Natural killer cell (primary cell): Measurements from ENCODE around the gene SLC7A6. TPM values are rescaled to one million over a fixed set of nuclear protein-coding genes. Genes with fewer than 3 reads are reported as not detected.

Experiments
- ATAC-seq, 3 donors: fragments of 150-1000 bp in 2 of 3; fragments of 200-7000 bp in 1 of 3; cut with Tn5 transposase; 1 replicate in 1 of 3; 2 replicates in 2 of 3; pipeline ENCODE4 v1.10.0; 2021; ENCODE audit warnings: mild to moderate bottlenecking in 2 of 3, moderate library complexity in 2 of 3
- DNase-seq, 2 donors: peaks; one replicate each; pipeline versions ENCODE4 v3.0.0 to v3.0.0-alpha.2; 2013 to 2021; ENCODE audit warnings: mixed read lengths in 1 of 2
- H3K27ac ChIP-seq: one replicate; pipeline ENCODE4 v1.5.1; 2013; ENCODE audit warnings: mild to moderate bottlenecking, low read length
- H3K27me3 ChIP-seq: one replicate; pipeline ENCODE4 v1.6.1; 2013; ENCODE audit warnings: low read length; ENCODE audit not compliant: control insufficient read depth, insufficient read depth
- H3K36me3 ChIP-seq: one replicate; pipeline ENCODE4 v1.6.1; 2013; ENCODE audit warnings: low read length; ENCODE audit not compliant: control insufficient read depth, insufficient read depth
- H3K4me1 ChIP-seq: one replicate; pipeline ENCODE4 v1.6.1; 2013; ENCODE audit warnings: low read length; ENCODE audit not compliant: control insufficient read depth, insufficient read depth
- H3K4me3 ChIP-seq: one replicate; pipeline ENCODE4 v1.5.1; 2013; ENCODE audit warnings: low read length
- H3K9me3 ChIP-seq: one replicate; pipeline ENCODE4 v1.6.1; 2013; ENCODE audit warnings: low read length; ENCODE audit not compliant: control insufficient read depth, insufficient read depth
- H3K27ac Mint-ChIP-seq, 2 donors: one replicate each; pipeline ENCODE4 v1.8.0; 2022; ENCODE audit warnings: mild to moderate bottlenecking in 2 of 2, mixed read lengths in 2 of 2, moderate library complexity in 1 of 2
- H3K27me3 Mint-ChIP-seq, 2 donors: one replicate each; pipeline ENCODE4 v1.8.0; 2022; ENCODE audit warnings: low read depth in 2 of 2, mixed read lengths in 2 of 2
- H3K36me3 Mint-ChIP-seq: one replicate; pipeline ENCODE4 v1.8.0; 2022; ENCODE audit warnings: mixed read lengths
- H3K4me1 Mint-ChIP-seq, 2 donors: one replicate each; pipeline ENCODE4 v1.8.0; 2022; ENCODE audit warnings: mixed read lengths in 2 of 2
- H3K4me3 Mint-ChIP-seq: one replicate; pipeline ENCODE4 v1.8.0; 2022; ENCODE audit warnings: mild to moderate bottlenecking, moderate library complexity, mixed read lengths
- H3K9me3 Mint-ChIP-seq, 2 donors: one replicate each; pipeline ENCODE4 v1.8.0; 2022; ENCODE audit warnings: mixed read lengths in 2 of 2
- CTCF ChIP-seq: fragments of 200-600 bp; IDR thresholded peaks from one replicate; pipeline ENCODE4 v1.8.0; 2022; ENCODE audit warnings: antibody characterized with exemption
- WGBS: methylation state at CpG from one replicate; pipeline ENCODE4 v1.1.7; 2013; ENCODE audit warnings: missing lambda C conversion rate; ENCODE audit not compliant: insufficient coverage; 5-methylcytosine and 5-hydroxymethylcytosine counted together
- intact Hi-C: fragments of 100-400 bp; cut with micrococcal nuclease; formaldehyde crosslinking; loops from one replicate; pipeline ENCODE4 v1.14.2; 2022
- total RNA-seq, 4 donors: library from RNA; stranded (reverse); fragments of 120-200 nt in 1 of 4; gene quantifications; one replicate each; pipeline versions ENCODE4 v1.2.3 to v1.2.4, GENCODE V29; 2013 to 2022

Gene SLC7A6
- total RNA-seq, 3 donors from 2014 or later (not counting 1 experiment from before 2014, with no cell fraction given), result 46.6 to 84.9 (median 69.6) TPM

- Mint-ChIP-seq H3K27me3 (no peaks in the 10 kb centered on the region), H3K36me3 (no peaks in the 10 kb centered on the region), H3K4me3 (peak overlapping the region; percentile 96), H3K27ac (peak overlapping the region; percentile 93 to 96), H3K9me3 (no peaks in the 10 kb centered on the region), H3K4me1 (peaks cover 30 to 39% of the 10 kb centered on the region in 2 donors)
- intact Hi-C loops, result loop anchor here (1.0 to 10.0 kb wide), 3 partner anchors 25 to 745 kb away; partner anchors contain the start of genes CTCF and NFATC3
- Histone ChIP-seq H3K4me1 (peaks cover 29% of the 10 kb centered on the region), H3K9me3 (no peaks in the 10 kb centered on the region), H3K27me3 (no peaks in the 10 kb centered on the region), H3K4me3 (peak overlapping the region; percentile 61), H3K27ac (peak overlapping the region; percentile 69), H3K36me3 (peaks cover 38% of the 10 kb centered on the region)
- DNase-seq (peak in 1 of 2 donors; percentile 52), ATAC-seq (no peak)
- TF ChIP-seq CTCF, result no peak
- WGBS, result 34% methylated on average over 6 of the region's 6 CpGs
Observed at GRCh38 chr16:68309799-68310198, 45.5 kb downstream of the SLC7A6 start.

- H3K4me3 ChIP-seq, result peak overlapping the region; percentile 61
- no peak for TF ChIP-seq CTCF
- no peaks in the 10 kb centered on the region for H3K9me3 ChIP-seq
- peaks cover 29% of the 10 kb centered on the region for H3K4me1 ChIP-seq
- under 1% methylated on average over 29 of the region's 29 CpGs for WGBS
- ATAC-seq (no peak), DNase-seq (peak in 1 of 2 donors; percentile 19)
- peak overlapping the region; percentile 96 for H3K4me3 Mint-ChIP-seq
- no peaks in the 10 kb centered on the region for H3K36me3 Mint-ChIP-seq
- intact Hi-C loops, result loop anchor here (1.0 to 10.0 kb wide), 3 partner anchors 26 to 746 kb away; partner anchors contain the start of genes CTCF and NFATC3
- H3K27me3 Mint-ChIP-seq, result no peaks in the 10 kb centered on the region
- H3K27ac ChIP-seq, result peak overlapping the region; percentile 69
- H3K27me3 ChIP-seq, result no peaks in the 10 kb centered on the region
- no peaks in the 10 kb centered on the region for H3K9me3 Mint-ChIP-seq
- H3K4me1 Mint-ChIP-seq, result peaks cover 30 to 39% of the 10 kb centered on the region in 2 donors
- peak overlapping the region; percentile 93 to 96 for H3K27ac Mint-ChIP-seq
- peaks cover 36% of the 10 kb centered on the region for H3K36me3 ChIP-seq
Observed at GRCh38 chr16:68310437-68310773, 46.1 kb downstream of the SLC7A6 start.

- Histone ChIP-seq H3K27me3 (no peaks in the 10 kb centered on the region), H3K4me1 (peaks cover 29% of the 10 kb centered on the region), H3K4me3 (peak within 1 kb of the TSS; percentile 61), H3K9me3 (no peaks in the 10 kb centered on the region), H3K36me3 (peaks cover 37% of the 10 kb centered on the region), H3K27ac (peak within 1 kb of the TSS; percentile 69)
- no peak for TF ChIP-seq CTCF
- ATAC-seq (peak; percentile 96 to 100 (median 96)), DNase-seq (peak; percentile 88 to 96)
- peaks cover 30 to 39% of the 10 kb centered on the region in 2 donors for H3K4me1 Mint-ChIP-seq
- intact Hi-C loops, result loop anchor here (1.0 to 10.0 kb wide), 4 partner anchors 27 to 746 kb away; partner anchors contain the start of genes CTCF, NFATC3 and SLC7A6
- WGBS, result under 1% methylated on average over 62 of the region's 62 CpGs
- no peaks in the 10 kb centered on the region for H3K36me3 Mint-ChIP-seq
- peak within 1 kb of the TSS; percentile 93 to 96 for H3K27ac Mint-ChIP-seq
- no peaks in the 10 kb centered on the region for H3K27me3 Mint-ChIP-seq
- peak within 1 kb of the TSS; percentile 96 for H3K4me3 Mint-ChIP-seq
- no peaks in the 10 kb centered on the region for H3K9me3 Mint-ChIP-seq
Observed at GRCh38 chr16:68310774-68311511, 46.6 kb downstream of the SLC7A6 start, which contains the start of the genes PRMT7 and SLC7A6OS. Gene PRMT7 (plus strand): TSS chr16:68311019. CDS start chr16:68315980, 4,961 bp downstream. Gene SLC7A6OS (minus strand): TSS chr16:68310946. CDS start chr16:68310926, 20 bp downstream.
